Fibroblast of lung (primary cell): ENCODE data around the gene TOMT. TPM values are rescaled to one million over a fixed set of nuclear protein-coding genes. Genes with fewer than 3 reads are reported as not detected.

Experiments
- DNase-seq, 2 donors: peaks; one replicate each; pipeline versions ENCODE4 v3.0.0 to v3.0.0-alpha.2; 2010; ENCODE audit warnings: low read depth in 2 of 2
- H2AFZ ChIP-seq: 2 replicates; pipeline ENCODE4 v1.5.1; 2012; ENCODE audit warnings: low read length, control low read depth, inconsistent platforms
- H3K27ac ChIP-seq: 2 replicates; pipeline ENCODE4 v1.5.1; 2011; ENCODE audit warnings: low read length, control low read depth; ENCODE audit not compliant: insufficient read depth
- H3K27me3 ChIP-seq: 2 replicates; pipeline ENCODE4 v1.5.1; 2011; ENCODE audit warnings: mild to moderate bottlenecking, low read length; ENCODE audit not compliant: control insufficient read depth, insufficient read depth
- H3K36me3 ChIP-seq: 2 replicates; pipeline ENCODE4 v1.5.1; 2011; ENCODE audit warnings: low read length; ENCODE audit not compliant: control insufficient read depth, insufficient read depth
- H3K4me1 ChIP-seq: 2 replicates; pipeline ENCODE4 v1.5.1; 2011; ENCODE audit warnings: low read length; ENCODE audit not compliant: control insufficient read depth, insufficient read depth; ENCODE audit errors: extremely low read depth
- H3K4me2 ChIP-seq: 2 replicates; pipeline ENCODE4 v1.5.1; 2011; ENCODE audit warnings: low read length, control low read depth; ENCODE audit not compliant: insufficient read depth; ENCODE audit errors: extremely low read depth
- H3K4me3 ChIP-seq, 4 experiments: fragments of 200-600 bp in 1 of 4; sonication (generic) in 1 of 4; replicated peaks in 1 of 4; 2 replicates each; pipeline ENCODE4 v1.5.1; 2011 to 2016; ENCODE audit warnings: low read length in 4 of 4, low read depth in 3 of 4, mild to moderate bottlenecking in 3 of 4, control low read depth in 2 of 4, inconsistent platforms in 1 of 4, mixed read lengths in 1 of 4; ENCODE audit not compliant: insufficient read depth in 1 of 4; ENCODE audit errors: control extremely low read depth in 1 of 4
- H3K79me2 ChIP-seq: 2 replicates; pipeline ENCODE4 v1.5.1; 2012; ENCODE audit warnings: mild to moderate bottlenecking, low read length, inconsistent platforms; ENCODE audit not compliant: control insufficient read depth, insufficient read depth
- H3K9ac ChIP-seq: 2 replicates; pipeline ENCODE4 v1.5.1; 2011; ENCODE audit warnings: mild to moderate bottlenecking, low read length, control low read depth; ENCODE audit not compliant: insufficient read depth
- H3K9me3 ChIP-seq: 2 replicates; pipeline ENCODE4 v1.5.1; 2012; ENCODE audit warnings: low read depth, low read length; ENCODE audit not compliant: control insufficient read depth, insufficient read depth
- H4K20me1 ChIP-seq: 2 replicates; pipeline ENCODE4 v1.5.1; 2011; ENCODE audit warnings: low read length; ENCODE audit not compliant: control insufficient read depth, insufficient read depth; ENCODE audit errors: extremely low read depth
- EZH2 ChIP-seq: IDR thresholded peaks from 2 replicates; pipeline ENCODE4 v1.5.1; 2012; ENCODE audit warnings: low read length, control low read depth, mild to moderate bottlenecking; ENCODE audit errors: missing control alignments
- polyA minus RNA-seq: library from RNA; depleted of rRNA, polyadenylated mRNA; stranded (reverse); fragments of >200 nt; gene quantifications from 2 replicates; pipeline ENCODE4 v1.2.3, GENCODE V29; 2011; ENCODE audit warnings: low replicate concordance
- polyA plus RNA-seq, 2 donors: library from polyadenylated mRNA; depleted of rRNA in 1 of 2; stranded (reverse) in 1 of 2; unstranded in 1 of 2; fragments of >200 nt; gene quantifications; 2 replicates each; pipeline ENCODE4 v1.2.1, GENCODE V29; 2011 to 2012; ENCODE audit warnings: missing spikeins in 1 of 2
- total RNA-seq: library from RNA; depleted of rRNA; stranded (reverse); fragments of >200 nt; gene quantifications from 2 replicates; pipeline ENCODE4 v1.2.1, GENCODE V29; 2014
- TF ChIP-seq, protein P1 (sequence below), 2 donors: IDR thresholded peaks in 1 of 2; conservative IDR thresholded peaks in 1 of 2; 1 replicate in 1 of 2; 2 replicates in 1 of 2; pipeline ENCODE4 v1.5.1; 2011 to 2012; ENCODE audit warnings: low read length in 2 of 2, control low read depth in 1 of 2, inconsistent platforms in 1 of 2, low read depth in 1 of 2, mild to moderate bottlenecking in 1 of 2

The TOMT gene, protein sequence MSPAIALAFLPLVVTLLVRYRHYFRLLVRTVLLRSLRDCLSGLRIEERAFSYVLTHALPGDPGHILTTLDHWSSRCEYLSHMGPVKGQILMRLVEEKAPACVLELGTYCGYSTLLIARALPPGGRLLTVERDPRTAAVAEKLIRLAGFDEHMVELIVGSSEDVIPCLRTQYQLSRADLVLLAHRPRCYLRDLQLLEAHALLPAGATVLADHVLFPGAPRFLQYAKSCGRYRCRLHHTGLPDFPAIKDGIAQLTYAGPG
- total RNA-seq (not detected in 2 replicates), polyA plus RNA-seq (not detected in 2 replicates), polyA minus RNA-seq (not detected in 2 replicates)
- polyA plus RNA-seq (2012): not detected in 2 replicates

DNA sequence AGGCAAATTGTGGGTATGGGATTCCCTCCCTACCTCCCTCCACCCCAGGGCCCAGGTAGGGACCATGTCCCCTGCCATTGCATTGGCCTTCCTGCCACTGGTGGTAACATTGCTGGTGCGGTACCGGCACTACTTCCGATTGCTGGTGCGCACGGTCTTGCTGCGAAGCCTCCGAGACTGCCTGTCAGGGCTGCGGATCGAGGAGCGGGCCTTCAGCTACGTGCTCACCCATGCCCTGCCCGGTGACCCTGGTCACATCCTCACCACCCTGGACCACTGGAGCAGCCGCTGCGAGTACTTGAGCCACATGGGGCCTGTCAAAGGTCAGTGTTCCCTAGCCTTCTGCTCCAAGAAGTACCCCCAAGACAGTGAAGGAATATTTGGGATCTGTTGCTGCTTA, at the start of gene TOMT:
Gene TOMT (plus strand): TSS at position 37 of the 400 bp plus-strand sequence. CDS start 28 bp downstream, at position 65.
- TF ChIP-seq, protein P1, sequence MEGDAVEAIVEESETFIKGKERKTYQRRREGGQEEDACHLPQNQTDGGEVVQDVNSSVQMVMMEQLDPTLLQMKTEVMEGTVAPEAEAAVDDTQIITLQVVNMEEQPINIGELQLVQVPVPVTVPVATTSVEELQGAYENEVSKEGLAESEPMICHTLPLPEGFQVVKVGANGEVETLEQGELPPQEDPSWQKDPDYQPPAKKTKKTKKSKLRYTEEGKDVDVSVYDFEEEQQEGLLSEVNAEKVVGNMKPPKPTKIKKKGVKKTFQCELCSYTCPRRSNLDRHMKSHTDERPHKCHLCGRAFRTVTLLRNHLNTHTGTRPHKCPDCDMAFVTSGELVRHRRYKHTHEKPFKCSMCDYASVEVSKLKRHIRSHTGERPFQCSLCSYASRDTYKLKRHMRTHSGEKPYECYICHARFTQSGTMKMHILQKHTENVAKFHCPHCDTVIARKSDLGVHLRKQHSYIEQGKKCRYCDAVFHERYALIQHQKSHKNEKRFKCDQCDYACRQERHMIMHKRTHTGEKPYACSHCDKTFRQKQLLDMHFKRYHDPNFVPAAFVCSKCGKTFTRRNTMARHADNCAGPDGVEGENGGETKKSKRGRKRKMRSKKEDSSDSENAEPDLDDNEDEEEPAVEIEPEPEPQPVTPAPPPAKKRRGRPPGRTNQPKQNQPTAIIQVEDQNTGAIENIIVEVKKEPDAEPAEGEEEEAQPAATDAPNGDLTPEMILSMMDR (conservative IDR thresholded peaks at IDR 0.05 in 1 of 2, IDR thresholded peaks at IDR 0.05 in 1 of 2; ENCODE audit: low read depth in 1 of 2, low read length in 2 of 2): no peak
- no peak for TF ChIP-seq EZH2
- H3K27ac ChIP-seq: no peak within 1 kb of the TSS
- no peaks in the 10 kb centered on the region for H3K9me3 ChIP-seq

DNA sequence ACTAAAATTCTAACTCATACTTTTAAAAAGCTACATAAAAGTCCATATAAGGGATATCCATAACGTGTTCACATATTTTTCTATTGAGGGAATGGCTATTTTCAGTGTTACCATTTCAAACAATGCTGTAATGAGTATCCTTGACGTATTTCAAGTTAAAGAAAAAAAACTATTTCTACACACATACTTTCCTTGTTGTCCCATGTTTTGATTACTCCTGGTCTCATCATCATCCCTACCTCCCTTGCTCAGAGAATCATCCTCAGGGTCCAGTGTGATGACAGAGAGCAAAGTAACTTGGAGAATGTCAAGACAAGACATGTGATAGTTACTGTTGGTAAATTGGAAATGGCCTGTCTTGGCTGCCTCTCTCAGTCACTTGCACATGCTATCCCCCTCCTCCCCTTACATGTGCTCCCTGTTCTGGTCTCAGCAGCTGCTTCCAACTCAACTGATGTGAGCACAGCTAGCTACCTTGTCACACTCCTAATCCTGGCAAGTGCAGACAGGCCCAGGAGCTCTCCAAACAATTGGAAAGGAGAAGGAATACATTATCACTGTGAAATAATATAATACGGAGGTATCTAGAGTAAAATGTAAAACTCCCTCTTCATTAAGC, 47.2 kb upstream of the TOMT start:
- Histone ChIP-seq H3K9ac (no peak overlapping the region), H4K20me1 (no peaks in the 10 kb centered on the region), H3K27me3 (no peaks in the 10 kb centered on the region), H3K4me1 (no peaks in the 10 kb centered on the region), H3K9me3 (no peaks in the 10 kb centered on the region), H3K36me3 (no peaks in the 10 kb centered on the region), H3K79me2 (peaks cover 5% of the 10 kb centered on the region), H3K4me3 (no peak overlapping the region), H3K27ac (no peak overlapping the region), H3K4me2 (no peak overlapping the region), H2AFZ (no peak overlapping the region)
- peak; percentile 46 to 47 for DNase-seq
- TF ChIP-seq, protein P1 (conservative IDR thresholded peaks at IDR 0.05 in 1 of 2, IDR thresholded peaks at IDR 0.05 in 1 of 2; ENCODE audit: low read depth in 1 of 2, low read length in 2 of 2): no peak
- no peak for TF ChIP-seq EZH2

More for the DNA sequence above, at the start of gene TOMT:
- Histone ChIP-seq H3K4me2 (no peak within 1 kb of the TSS), H4K20me1 (no peaks in the 10 kb centered on the region), H3K27me3 (no peaks in the 10 kb centered on the region), H3K9ac (no peak within 1 kb of the TSS), H3K36me3 (peaks cover under 1% of the 10 kb centered on the region), H2AFZ (no peak within 1 kb of the TSS), H3K4me3 (no peak within 1 kb of the TSS), H3K4me1 (peaks cover 15% of the 10 kb centered on the region), H3K79me2 (peaks cover 22% of the 10 kb centered on the region)
- no peak for DNase-seq

DNA sequence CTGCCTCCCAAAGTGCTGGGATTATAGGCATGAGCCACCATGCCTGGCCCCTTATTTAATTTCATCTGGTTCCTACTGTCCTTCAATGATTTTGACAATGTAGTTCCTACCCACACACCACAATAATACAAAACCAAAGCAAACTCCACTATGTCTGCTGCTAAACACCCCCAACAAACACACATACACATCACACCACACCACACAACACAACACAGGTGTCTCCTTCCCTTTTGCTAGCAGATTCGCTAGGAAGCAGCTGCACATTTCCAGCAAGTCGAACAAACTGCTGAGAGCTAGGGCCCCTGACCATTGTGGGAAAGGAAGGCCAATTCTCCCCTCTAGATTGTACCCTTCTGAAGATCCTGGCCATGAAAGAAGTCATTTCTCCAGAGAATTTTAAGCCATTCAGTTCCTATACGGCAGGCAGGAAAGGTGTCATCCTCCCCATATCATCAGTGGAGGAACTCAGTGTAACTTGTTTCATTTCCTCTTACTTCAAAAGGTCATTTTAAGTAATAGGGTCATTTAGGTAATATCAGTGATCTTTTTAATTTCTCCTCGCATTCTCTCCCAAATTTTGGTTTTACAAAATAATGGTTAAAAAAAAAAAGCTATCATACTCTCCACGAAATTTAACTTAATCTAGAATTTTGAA, 43.9 kb upstream of the TOMT start:
- Histone ChIP-seq H3K36me3 (no peaks in the 10 kb centered on the region), H3K4me1 (no peaks in the 10 kb centered on the region), H3K4me2 (no peak overlapping the region), H2AFZ (no peak overlapping the region), H3K27me3 (no peaks in the 10 kb centered on the region), H3K27ac (no peak overlapping the region), H3K9ac (no peak overlapping the region), H4K20me1 (no peaks in the 10 kb centered on the region), H3K4me3 (no peak overlapping the region), H3K79me2 (peaks cover 8% of the 10 kb centered on the region), H3K9me3 (no peaks in the 10 kb centered on the region)
- DNase-seq: no peak
- TF ChIP-seq, protein P1 (conservative IDR thresholded peaks at IDR 0.05 in 1 of 2, IDR thresholded peaks at IDR 0.05 in 1 of 2; ENCODE audit: low read depth in 1 of 2, low read length in 2 of 2): no peak
- TF ChIP-seq EZH2: no peak
